GF-D8 (cell line): ENCODE data around the gene SERHL2.
"Not testable (repeated sequence)": the region's sequence is repeated elsewhere in the genome, so short reads cannot be mapped to it uniquely, and the experiment has no call there.

ENCODE experiments used
- DNase-seq: peaks from one replicate; lab custom pipeline; 2025; lab: John Stamatoyannopoulos, UW

SERHL2 gene

DNA sequence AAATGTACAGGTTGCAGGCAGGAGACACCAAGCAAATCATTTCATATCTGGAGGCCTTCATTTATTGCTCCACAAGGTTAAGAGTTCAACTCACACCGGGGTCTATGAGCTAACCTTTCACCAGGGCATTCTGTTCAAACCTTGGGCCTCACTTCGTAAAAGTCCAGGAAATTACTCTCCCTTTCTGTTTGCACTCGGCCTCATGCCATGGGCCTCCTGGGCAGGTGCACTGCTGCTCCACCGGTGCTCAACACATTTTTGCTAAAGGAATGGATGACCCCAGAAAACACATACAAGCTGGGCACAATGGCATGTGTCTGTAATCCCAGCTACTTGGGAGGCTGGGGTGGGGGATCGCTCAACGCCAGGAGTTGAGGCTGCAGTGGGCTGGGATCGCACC lies 17.6 kb upstream of the SERHL2 start:
- no peak for DNase-seq

DNA sequence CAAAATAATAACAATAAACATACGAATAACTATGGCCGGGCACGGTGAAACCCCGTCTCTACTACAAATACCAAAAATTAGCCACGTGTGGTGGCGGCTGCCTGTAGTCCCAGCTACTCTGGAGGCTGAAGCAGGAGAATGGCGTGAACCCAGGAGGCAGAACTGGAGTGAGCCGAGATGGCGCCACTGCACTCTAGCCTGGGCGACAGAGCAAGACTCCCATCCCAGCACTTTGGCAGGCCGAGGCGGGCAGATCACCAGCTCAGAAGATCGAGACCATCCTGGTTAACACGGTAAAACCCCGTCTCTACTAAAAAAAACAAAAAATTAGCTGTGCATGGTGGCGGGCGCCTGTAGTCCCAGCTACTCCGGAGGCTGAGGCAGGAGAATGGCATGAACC lies 17.1 kb upstream of the SERHL2 start:
- not testable (repeated sequence) for DNase-seq

DNA sequence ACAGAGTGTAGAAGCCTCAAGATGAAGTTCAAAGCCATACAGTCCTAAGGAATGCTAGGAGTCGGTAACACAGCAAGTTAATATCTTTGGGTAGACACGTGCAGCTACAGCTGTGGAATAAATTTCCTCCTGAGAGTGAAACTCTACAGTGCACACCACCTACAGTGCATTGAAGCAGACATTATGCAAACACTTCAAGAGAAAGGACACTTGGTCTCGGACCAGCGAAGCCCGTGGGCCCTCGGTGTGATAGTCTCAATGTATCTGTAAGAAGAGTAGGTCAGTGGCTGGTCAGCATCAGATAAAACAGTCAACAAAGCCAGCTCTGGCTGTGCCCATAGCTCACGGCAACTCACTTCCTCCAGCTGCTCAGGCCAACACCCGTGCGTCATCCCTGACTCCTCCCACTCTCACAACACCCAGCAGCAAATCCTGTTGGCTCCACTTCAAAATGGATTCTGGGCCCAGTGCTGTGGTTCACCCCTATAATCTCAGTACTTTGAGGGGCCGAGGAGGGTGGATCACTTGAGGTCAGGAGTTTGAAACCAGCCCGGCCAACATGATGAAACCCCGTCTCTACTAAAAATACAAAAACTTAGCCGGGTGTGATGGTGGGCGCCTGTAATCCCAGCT lies 16.4 kb upstream of the SERHL2 start:
- DNase-seq = not testable (repeated sequence)

DNA sequence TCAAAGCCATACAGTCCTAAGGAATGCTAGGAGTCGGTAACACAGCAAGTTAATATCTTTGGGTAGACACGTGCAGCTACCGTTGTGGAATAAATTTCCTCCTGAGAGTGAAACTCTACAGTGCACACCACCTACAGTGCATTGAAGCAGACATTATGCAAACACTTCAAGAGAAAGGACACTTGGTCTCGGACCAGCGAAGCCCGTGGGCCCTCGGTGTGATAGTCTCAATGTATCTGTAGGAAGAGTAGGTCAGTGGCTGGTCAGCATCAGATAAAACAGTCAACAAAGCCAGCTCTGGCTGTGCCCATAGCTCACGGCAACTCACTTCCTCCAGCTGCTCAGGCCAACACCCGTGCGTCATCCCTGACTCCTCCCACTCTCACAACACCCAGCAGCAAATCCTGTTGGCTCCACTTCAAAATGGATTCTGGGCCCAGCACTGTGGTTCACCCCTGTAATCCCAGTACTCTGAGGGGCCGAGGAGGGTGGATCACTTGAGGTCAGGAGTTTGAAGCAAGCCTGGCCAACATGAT lies 14.5 kb upstream of the SERHL2 start:
- DNase-seq = not testable (repeated sequence)

DNA sequence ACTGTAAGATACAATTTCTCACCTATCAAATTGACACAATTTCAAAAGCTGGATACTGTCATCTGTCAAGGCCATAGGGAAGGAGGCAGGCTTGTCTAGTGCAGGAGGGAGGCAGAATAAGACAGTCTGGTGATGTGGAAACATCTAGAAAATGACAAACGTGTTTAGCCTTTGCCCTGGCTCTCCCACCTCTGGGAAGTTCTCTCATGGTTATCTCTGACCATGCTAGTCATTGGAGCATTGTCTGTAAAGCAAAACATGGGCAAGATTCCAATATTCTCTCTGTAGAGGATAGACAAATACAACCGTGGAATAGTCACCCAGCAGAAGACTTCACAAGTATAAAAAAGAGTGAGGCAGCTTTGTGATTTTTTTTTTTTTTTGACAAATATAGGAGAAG lies 9.1 kb upstream of the SERHL2 start:
- DNase-seq = no peak

DNA sequence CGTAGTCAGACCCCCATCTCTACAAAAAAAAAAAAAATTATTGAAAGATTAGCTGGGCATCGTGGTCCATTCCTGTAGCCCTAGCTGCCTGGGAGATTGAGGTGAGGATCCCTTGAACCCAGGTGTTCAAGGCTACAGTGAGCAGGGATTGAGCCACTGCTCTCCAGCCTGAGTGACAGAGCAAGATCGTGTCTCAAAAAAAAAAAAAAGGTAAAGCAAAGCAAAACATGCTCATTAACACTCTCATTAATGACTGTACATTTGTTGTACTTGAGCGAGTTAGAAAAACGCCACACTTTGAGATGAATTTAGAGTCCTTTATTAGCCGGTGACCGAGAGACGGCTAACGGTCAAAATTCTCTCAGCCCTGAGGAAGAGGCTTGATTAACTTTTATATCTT lies 6.2 kb upstream of the SERHL2 start:
- no peak for DNase-seq

DNA sequence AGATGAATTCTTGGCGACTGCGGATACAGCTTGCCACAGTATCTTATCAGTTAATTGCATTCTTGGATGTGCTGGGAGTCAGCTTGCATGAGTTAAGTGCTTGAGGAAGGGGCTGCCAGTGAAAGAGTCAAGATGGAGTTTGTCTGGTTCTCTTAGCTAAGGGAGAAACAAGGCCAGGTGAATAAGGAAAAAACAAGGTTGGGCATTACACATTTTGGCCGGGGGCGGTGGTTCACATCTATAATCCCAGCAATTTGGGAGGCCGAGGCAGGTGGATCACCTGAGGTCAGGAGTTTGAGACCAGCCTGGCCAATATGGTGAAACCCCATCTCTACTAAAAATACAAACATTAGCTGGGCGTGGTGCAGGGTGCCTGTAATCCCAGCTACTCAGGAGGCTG lies 5.6 kb upstream of the SERHL2 start:
- not testable (repeated sequence) for DNase-seq

DNA sequence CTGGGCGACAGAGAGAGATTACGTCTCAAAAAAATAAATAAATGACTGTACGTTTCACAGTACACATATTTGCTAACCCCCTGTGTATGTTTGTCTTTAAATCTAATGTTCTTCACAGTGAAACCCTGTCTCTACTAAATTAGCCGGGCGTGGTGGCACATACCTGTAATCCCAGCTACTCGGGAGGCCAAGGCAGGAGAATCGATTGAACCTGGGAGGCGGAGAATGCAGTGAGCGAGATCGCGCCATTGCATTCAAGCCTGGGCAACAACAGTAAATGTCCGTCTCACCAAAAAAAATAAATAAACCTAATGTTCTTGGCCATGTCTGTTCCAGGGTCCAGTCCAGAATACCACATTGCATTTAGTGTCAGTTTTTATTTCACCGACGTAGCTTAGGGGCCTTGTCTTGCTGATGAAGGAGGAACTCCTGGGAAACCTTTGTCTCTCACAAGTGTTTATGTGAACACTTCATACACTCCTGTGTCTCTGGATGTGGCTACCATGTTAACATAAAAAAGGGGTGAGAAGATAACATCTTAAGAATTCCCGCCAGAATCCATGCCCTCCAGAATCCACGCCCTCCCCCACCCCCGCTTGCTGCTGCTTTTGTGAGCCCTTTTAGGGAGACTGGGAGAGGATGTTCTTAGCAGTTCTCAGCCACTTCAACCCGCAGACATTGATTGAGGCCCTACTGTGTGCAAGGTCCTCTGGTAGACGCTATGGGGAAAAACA lies 5.0 kb upstream of the SERHL2 start:
- no peak for DNase-seq

DNA sequence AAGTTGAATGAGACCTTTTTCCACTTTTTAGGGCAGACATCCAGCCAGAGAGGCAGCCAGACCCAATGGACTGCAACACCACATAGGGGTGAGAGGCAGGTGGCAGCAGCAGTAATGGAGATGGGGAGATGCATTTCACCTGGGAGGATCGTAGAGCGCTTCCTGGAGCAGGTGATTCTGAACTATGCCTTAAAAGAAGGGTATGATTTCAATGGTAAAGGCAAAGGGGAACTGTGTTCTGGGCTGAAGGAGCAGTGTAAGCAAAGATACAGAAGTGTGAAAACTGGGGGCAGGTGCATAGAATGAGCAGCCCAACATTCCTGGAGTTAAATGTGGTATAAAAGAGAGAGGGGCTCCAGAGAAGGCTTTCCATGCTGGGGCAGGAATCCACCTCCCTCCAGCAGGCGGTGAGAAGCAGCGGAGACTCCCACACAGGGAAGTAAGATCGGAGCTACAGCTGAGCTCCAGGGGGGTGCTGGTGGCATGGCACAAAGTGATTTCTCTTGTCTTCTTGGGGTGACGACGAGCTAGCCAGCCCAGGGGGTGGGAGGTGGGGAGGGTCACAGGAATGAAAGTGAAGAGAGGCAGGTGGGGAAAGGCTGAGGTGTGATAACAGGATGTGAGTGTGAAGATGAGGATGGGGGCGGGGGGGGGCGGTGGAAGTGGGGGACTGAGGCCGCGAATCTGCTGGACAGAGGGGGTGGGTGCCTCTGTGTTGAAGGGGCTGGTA lies 4.3 kb upstream of the SERHL2 start:
- no peak for DNase-seq

DNA sequence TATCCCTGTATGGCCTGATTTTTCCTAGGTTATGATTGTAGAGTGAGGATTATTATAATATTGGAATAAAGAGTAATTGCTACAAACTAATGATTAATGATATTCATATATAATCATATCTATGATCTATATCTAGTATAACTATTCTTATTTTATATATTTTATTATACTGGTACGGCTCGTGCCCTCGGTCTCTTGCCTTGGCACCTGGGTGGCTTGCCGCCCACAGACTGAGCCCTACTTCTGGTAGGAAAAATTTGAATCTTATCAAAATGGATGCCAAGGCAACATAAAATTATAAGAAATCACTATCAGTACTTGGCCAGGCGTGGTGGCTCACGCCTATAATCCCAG lies 1.5 kb upstream of the SERHL2 start:
- not testable (repeated sequence) for DNase-seq

DNA sequence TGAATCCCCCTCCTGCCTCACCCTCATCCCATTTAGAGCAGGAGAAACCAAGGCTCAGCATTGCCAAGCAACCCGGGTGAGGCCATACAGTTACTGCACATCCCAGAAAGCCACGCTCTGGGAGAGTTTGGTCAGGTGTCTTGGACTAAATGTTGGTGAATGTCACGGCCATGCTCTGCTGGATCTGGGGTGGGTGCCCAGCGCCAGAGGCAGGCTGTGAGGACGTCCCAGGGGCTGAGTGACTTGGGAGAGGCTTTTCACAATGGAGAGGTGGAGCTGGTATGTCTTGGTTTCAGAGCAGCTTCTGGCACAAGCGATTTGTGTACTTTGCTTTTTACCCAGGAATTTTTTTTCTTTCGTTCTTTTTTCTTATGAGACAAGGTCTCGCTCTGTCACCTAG lies 6.6 kb downstream of the SERHL2 start:
- no peak for DNase-seq

DNA sequence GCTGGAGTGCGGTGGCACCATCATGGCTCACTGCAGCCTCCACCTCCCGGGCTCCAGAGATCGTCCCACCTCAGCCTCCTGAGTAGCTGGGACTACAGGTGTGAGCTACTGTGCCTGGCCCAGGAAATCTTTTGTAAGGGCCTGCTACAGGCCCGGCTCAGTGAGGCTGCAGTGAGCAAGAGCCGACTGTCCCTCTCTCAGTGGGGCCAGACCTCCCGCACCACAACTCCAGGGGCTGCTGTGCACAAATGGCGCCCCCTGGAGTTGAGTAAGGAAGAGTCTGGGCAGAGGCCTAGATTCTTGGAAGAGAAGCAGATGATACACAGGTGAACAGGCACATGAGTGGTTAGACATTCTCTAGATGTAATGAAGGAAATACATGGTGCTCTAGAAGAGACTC lies 7.0 kb downstream of the SERHL2 start:
- DNase-seq = no peak

DNA sequence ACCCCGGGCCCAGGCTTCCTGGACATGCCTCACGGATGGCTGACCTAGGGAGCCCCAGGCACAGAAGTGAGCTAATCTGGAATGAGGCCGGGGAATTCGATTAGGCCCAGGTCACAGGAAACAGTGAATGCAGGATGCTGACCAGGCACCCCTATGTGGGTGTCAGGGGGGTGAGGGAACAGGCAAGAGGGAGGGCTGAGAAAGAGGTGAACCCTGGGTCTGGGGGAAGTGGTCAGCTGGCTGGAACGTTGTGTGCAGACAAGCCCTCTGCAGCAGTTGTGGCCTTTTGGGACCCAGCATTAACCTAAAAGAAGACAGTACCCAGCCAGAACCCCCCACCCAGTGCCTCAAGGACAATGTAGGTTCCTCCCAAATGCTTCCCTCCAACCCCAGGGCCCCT lies 8.1 kb downstream of the SERHL2 start:
- DNase-seq = no peak

DNA sequence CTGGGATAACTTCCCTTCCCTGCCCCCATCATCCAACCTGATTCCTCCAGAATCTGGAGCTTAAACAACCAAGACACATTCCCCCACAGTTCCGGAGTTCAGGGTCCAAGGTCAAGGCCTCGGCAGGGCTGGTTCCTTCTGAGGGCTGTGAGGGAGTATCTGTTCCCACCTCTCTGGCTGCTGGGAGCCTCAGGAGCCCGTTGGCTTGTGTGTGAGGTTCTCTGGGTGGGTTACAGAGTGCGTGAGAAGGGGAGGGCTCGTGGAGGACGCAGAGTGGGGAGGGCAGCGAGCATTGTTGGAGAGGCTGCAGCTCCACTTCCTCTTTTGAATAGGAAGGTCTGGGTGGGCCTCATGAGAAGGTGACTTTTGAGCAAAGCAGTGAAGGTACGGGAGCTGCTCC lies 8.5 kb downstream of the SERHL2 start:
- DNase-seq = no peak

DNA sequence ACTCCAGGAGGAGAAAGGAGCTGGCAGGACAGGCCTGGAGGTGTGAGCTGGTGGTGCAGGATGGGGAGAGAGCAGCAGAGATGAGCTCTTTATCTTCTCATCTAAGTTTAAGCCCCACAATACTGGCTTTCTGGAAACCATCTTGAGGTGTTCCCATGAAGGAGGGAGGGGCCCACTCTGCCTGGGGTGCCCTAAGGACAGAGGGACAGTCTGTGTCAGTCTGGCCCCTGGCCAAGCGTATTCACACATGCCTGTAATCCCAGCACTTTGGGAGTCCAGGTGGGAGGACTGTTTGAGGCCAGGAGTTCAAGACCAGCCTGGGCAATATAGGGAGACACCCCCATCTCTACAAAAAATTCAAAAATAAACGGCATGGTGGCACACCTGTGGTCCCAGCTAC lies 8.9 kb downstream of the SERHL2 start:
- DNase-seq = no peak

DNA sequence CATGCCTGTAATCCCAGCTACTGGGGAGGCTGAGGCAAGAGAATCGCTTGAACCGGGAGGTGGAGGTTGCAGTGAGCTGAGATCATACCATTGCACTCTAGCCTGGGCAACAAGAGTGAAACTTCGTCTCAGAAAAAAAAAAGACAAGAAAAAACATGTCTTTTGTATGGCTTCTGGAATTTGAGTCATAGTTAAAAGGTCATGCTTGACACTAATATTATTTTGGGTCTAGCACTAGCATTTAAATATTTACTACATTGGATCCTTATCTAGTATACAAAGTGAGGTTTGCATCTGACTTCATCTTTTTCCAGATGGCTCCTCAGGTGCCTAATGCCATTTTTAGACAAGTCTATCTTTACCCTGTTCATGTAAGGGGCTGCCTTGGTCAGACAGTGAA lies 10.2 kb downstream of the SERHL2 start:
- DNase-seq = not testable (repeated sequence)

DNA sequence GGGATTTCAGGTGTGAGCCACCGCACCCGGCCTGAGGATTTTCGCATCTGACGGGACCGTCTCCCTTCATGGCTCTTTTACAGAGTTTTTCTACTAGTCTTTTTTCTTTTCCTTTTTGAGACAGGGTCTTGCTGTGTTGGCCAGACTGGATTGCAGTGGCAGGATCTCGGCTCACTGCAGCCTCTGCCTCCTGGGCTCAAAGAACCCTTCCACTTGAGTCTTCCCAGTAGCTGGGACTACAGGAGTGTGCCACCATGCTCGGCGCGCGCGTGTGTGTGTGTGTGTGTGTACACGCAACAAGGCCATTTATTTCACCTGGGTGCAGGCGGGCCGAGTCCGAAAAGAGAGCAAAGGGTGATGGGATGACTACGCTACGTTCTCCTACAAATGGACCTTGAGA lies 10.9 kb downstream of the SERHL2 start:
- DNase-seq = no peak

DNA sequence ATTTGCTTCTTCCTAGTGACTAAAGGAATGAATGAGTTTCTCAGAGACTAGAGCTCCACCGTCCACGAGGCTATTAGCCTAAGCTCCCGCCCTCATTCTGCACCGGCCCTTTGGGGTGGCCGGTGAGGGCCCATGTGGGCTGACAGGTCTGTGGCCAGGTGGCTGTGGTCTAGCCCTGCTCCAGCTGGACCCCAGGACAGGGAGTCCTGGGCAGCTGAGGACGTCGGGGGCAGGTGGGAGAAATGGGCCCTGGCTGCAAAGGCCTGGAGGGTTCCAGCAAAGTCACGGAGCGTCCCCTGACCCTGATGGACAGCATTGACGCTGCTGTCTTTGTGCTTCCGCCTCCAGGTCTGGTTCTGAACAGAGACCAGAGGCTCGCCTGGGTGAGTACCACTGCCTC lies 12.2 kb downstream of the SERHL2 start:
- no peak for DNase-seq

DNA sequence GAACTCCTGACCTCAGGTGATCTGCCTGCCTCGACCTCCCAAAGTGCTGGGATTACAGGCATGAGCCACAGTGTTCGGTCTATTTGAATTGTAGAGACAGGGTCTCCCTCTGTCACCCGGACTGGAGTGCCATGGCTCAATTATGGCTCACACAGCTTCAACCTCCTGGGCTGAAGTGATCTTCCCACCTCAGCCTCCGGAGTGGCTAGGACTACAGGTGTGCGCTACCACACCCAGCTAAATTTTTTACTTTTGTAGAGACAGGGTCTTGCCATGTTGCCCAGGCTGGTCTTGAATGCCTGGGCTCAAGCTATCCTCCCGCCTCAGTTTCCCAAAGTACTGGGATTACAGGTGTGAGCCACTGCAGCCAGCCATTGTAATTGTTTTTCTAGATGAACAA lies 14.2 kb downstream of the SERHL2 start:
- DNase-seq = not testable (repeated sequence)

DNA sequence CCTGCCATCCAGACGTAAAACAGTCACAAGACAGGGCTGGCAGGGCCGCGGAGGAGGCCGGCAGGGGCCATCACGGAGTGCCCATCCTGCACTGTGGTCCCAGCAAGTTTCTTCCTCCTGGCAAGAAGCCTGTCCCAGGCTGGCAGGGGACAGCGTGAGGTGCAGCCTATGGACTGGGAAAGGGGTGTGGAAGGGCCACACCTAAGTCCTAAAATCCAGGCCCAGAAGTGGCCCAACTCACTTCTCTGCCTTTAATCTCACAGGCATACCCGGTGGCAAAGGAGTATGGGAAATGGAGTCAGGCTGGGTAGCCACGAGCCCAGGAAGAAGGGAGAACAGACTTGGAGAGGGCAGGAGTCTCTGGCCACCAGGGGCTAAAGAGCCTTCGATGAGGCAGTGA lies 16.8 kb downstream of the SERHL2 start:
- not testable (repeated sequence) for DNase-seq

DNA sequence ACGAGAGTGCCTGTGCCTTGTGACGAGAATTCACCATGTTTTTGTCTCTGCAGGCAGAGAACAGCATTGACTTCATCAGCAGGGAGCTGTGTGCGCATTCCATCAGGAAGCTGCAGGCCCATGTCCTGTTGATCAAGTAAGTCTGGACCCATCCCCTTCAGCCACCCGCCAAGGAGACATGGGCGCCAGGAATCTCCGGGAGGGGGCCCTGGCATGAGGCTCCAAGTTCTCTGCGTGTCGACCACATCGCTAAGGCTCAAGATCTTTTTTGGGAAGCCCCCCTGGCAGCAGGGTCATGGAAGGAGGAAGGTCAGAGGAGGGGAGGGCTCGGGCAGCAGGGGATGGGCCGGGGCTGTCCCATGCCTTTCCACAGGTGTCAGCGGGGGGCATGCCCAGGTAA lies 17.3 kb downstream of the SERHL2 start:
- DNase-seq = not testable (repeated sequence)

DNA sequence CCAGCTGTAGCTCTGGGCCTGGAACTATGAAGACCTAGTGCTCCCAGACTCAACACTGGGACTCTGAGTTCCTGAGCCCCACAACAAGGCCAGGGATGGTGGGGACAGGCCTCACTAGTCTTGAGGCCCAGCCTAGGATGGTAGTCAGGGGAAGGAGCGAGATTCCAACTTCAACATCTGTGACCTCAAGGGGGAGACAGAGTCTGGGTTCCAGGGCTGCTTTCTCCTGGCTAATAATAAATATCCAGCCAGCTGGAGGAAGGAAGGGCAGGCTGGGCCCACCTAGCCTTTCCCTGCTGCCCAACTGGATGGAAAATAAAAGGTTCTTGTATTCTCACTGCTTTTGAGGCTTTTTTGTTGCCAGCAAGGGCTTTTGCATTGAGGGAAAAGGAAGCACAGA lies 20.3 kb downstream of the SERHL2 start:
- not testable (repeated sequence) for DNase-seq

DNA sequence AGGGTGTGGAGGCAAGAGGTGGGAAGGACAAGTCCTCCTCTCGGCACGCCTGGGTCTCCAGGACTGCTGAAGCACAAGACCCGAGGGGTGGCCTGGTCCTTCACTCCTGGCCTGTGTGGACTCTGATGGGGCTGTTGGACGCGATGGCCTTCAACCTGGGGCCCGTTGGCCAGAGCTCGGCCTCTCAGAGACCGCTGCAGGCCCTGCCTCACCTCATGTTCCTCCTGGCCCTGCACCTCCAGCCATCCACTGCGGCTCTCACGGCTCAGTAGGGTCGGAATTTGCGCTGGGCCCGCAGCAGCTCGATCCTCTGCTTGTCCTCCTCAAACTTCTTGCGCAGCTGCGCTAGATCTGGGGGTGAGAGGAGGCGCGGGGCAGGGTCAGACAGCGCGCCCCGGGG lies 20.7 kb downstream of the SERHL2 start:
- DNase-seq = not testable (repeated sequence)
